H1 (cell line): ENCODE results near the gene MRPL40. TPM values are rescaled to one million over a fixed set of nuclear protein-coding genes. Genes with fewer than 3 reads are reported as not detected.

Experiments
- BACH1 ChIP-seq: IDR thresholded peaks from 2 replicates; pipeline ENCODE4 v1.6.1; 2012; ENCODE audit warnings: low read length, improper control_type of control experiment
- CHD2 ChIP-seq: IDR thresholded peaks from 2 replicates; pipeline ENCODE4 v1.6.1; 2012; ENCODE audit warnings: low read length, improper control_type of control experiment
- FOSL1 ChIP-seq: IDR thresholded peaks from 2 replicates; pipeline ENCODE4 v1.6.1; 2011; ENCODE audit warnings: mild to moderate bottlenecking, low read depth, low read length, moderate library complexity; ENCODE audit not compliant: insufficient read depth
- HDAC6 ChIP-seq: IDR thresholded peaks from one replicate; pipeline ENCODE4 v1.7.1; 2012; ENCODE audit warnings: low read depth, mild to moderate bottlenecking, inconsistent platforms, low read length, moderate library complexity
- KDM4A ChIP-seq: IDR thresholded peaks from one replicate; pipeline ENCODE4 v1.7.1; 2012; ENCODE audit warnings: low read depth, mild to moderate bottlenecking, moderate library complexity, low read length, inconsistent platforms; ENCODE audit not compliant: severe bottlenecking
- KDM5A ChIP-seq: fragments of 200-600 bp; IDR thresholded peaks from 2 replicates; pipeline ENCODE4 v1.7.1; 2012; ENCODE audit warnings: mild to moderate bottlenecking, low read length, inconsistent platforms, mixed read lengths
- POLR2A ChIP-seq, 2 experiments: IDR thresholded peaks; 1 replicate in 1 of 2; 2 replicates in 1 of 2; pipeline ENCODE4 v1.6.1; 2011; ENCODE audit warnings: low read depth in 2 of 2, low read length in 2 of 2, mild to moderate bottlenecking in 2 of 2; ENCODE audit errors: control extremely low read depth in 1 of 2
- SP1 ChIP-seq: IDR thresholded peaks from 2 replicates; pipeline ENCODE4 v1.6.1; 2011; ENCODE audit warnings: low read depth, low read length
- YY1 ChIP-seq: IDR thresholded peaks from 2 replicates; pipeline ENCODE4 v1.6.1; 2011; ENCODE audit warnings: low read depth, mild to moderate bottlenecking, low read length
- polyA plus RNA-seq, 7 experiments: library from polyadenylated mRNA; depleted of rRNA in 3 of 7; stranded (reverse) in 5 of 7; unstranded in 2 of 7; fragments of >200 nt in 5 of 7; fragments of 200-250 nt in 2 of 7; gene quantifications; 1 replicate in 5 of 7; 2 replicates in 1 of 7; 4 replicates in 1 of 7; pipeline versions ENCODE4 v1.2.1 to v1.2.3, GENCODE V29; 2011 to 2013; ENCODE audit warnings: missing spikeins in 2 of 7, mixed read lengths in 2 of 7
- total RNA-seq: library from RNA; stranded (reverse); fragmentation: NEBNext Ultra II Directional; extraction: Animal tissue kit (Norgen Biotek cat#: 25700); gene quantifications from 2 replicates; pipeline ENCODE4 v1.2.1, GENCODE V29; 2021

The MRPL40 gene
- total and polyA plus RNA-seq, 2 of the 8 experiments (the other 6 are each of a cell fraction or from before 2014, with no cell fraction given) = 12.4 to 14.5 TPM

DNA sequence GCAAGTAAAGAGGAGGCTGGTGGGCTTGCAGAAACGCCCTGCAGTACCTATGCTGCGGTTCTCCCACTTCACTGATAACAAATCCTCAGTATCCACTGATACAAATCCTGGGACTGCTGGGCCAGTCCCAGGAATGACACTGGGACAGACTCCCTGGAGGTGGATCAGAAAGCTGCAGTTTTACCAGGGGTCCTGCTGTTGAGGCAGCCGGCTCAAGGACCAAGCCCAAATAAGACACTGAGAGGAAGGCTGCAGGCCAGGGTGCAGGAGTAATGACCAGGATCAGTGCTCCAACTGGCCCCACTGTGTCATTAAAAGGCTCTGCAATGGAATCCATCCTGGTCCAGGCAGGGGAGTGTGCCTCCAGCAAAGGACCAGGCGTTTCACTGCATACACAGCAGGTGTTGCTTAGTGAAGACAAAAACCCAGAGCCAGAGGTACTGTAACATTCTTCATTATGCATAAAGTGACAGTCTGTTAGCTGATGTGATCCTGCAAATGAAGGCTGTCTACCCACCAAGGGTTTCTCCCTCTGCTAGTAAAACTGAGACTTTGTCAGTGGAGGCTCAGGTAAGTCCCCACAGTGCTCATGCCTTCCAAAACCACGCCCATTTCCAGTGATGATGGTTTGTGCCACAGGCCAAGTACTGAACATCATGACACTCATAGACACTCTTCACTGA lies 16.5 kb downstream of the MRPL40 start (continued):
- TF ChIP-seq CHD2 (no peak), YY1 (no peak), HDAC6 (no peak), BACH1 (no peak), POLR2A (IDR thresholded peaks at IDR 0.05; ENCODE audit: control extremely low read depth in 1 of 2, low read depth in 2 of 2, low read length in 2 of 2) (no peak; a peak in 2 of 3 replicates), KDM5A (no peak), KDM4A (no peak), SP1 (no peak), FOSL1 (no peak)
